GM21360 (cell line): ENCODE data around the gene PPP1R12C.

Experiments
- ATAC-seq: cut with Tn5 transposase; IDR thresholded peaks from one replicate; pipeline ENCODE4 v1.9.1; 2021; ENCODE audit warnings: mild to moderate bottlenecking, moderate library complexity; ENCODE audit not compliant: unreplicated experiment

PPP1R12C gene

DNA sequence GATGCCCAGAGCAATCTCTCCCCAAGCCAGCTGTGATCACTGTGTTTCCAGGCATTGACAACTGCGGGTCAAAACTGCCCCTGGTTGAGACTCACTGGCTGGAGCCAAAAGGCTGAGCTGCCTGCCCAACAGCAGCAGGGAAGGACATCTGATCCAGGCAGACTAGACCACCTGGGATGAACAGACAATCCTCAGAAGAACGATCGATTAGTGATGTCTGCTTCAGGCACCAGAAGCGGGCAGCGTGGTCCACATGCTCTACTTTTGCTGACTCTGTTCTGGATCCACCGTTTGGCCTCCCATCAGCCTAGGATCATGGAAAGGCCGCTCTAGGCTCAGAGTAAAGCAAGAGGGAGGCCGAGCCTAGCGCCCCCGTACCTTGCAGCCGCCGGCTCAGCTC lies 69.5 kb downstream of the PPP1R12C start:
- ATAC-seq, result no peak

DNA sequence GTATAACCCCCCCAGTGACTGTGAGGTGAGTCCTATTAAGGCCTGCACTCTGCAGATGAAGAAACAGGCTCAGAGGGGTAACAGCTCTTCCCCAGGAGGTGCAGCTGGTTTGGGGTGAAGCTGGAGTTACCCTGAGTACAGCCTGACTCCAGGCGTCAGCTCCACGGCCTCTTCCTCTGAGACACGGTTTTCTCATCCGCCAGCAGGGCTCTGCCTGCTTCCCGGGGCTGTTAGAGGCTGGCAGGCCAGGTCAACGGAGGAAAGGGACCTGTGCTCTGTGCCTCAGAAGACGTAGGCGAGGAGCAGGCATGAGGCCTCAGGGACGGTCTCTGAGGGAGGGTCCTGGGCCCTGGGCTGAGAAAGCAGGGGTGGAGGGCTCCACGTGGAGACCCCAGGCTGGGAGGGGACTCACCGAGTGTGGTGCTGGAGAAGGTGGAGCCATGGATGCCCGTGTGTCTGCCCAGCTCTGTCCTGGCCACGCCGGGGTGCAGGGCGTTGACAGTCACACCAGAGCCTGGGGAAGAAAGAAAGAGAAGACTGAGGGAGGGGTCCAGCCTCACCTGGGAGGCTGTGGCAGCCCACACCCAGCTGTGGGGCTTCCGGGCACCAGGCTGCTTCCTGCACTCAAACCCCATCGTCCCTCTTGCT lies 70.3 kb downstream of the PPP1R12C start:
- no peak for ATAC-seq

DNA sequence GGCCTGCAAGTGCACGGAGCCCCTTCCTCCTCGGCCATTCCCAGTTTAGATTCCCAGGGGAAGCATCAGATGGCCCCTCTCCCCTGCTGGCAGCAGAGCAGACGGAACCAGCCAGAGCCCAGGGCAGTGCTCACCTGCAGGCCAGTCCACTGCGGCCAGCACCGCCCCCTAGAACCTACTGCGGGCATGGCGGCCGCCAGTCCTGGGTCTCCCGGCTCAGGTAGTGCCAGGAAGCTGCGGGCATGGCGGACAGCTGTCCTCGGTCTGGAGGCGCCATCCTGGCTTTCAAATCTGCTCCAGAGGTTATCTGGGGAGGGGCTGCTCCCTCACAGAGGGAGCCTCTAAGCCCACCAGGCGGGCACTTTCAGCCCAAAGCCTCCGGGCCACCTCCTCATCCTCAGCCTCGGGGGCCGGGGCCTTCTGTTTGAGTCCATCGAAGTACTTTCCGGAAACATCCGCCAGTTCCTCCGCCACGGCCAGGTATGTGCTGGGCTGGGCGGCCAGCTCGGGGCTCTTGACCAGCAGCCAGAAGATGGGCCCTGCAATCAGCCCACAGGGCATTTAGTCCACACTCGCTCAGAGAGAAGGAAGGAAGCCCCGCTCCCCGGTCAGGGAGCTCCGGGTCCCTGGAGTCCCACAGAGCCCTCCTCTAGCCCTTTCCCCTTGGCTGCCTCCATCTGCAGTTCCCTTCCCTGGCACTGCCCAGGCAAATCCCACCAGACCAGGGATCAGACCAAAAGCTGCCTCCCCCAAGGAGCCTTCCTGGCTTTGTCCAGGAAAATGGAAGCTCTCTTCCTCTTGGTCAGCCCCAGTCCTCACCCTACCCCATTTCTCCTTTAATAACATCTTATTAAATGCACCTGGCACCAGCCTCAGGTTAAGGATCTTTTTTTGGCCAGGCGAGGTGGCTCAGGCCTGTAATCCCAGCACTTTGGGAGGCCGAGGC lies 72.4 kb downstream of the PPP1R12C start:
- no peak for ATAC-seq

DNA sequence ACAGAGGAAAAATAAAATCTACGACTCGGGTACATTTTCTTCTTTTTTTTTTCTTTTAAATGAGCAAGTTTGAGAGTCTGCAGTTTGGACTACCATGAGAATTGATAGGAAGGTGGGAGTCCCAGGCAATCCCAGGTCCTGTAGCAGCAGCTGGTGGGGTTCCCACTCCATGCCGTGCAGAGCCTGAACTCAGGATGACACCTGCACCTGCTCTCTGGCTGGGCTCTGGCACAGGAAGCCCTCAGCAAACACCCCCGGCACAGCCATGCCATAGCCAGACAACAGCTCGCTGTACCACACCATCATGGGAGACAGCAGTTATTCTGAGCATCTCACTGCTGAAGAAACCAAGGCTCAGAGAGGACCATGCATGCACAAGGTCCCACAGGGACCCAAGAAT lies 73.2 kb downstream of the PPP1R12C start:
- ATAC-seq, result no peak

DNA sequence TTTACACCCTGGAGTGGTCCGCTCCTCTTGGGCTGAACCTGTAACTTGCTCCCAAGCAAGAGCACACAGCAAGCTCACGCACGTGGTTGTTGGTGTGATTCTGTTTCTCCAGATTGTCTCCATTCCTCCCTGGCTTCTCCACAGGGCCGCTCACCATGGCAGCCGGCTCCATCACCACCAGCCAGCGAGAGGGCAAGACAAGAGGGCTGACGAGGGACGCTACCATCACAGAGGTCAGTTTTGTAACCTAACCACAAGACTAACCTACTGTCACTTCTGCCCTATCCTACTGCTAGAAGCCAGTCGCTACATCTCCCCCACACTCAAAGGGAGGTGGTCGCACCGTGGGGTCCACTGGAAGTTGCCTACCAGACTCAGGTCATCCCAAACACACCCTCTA lies 74.7 kb downstream of the PPP1R12C start:
- no peak for ATAC-seq

DNA sequence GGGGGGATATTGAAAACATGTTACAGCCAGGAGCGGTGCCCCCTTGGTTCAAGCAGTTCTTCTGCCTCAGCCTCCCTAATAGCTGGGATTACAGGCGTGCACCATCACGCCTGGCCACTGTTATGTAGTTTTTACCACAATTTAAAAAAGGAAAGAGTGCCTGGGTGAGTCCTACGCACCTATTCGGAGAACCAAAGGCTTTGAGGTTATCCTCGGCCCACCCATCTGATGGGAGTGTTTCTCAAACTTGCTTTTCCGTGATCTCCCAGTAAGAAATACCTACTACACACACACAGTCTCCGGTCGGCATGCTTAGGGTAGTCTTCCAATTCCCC lies 75.1 kb downstream of the PPP1R12C start:
- ATAC-seq, result no peak

DNA sequence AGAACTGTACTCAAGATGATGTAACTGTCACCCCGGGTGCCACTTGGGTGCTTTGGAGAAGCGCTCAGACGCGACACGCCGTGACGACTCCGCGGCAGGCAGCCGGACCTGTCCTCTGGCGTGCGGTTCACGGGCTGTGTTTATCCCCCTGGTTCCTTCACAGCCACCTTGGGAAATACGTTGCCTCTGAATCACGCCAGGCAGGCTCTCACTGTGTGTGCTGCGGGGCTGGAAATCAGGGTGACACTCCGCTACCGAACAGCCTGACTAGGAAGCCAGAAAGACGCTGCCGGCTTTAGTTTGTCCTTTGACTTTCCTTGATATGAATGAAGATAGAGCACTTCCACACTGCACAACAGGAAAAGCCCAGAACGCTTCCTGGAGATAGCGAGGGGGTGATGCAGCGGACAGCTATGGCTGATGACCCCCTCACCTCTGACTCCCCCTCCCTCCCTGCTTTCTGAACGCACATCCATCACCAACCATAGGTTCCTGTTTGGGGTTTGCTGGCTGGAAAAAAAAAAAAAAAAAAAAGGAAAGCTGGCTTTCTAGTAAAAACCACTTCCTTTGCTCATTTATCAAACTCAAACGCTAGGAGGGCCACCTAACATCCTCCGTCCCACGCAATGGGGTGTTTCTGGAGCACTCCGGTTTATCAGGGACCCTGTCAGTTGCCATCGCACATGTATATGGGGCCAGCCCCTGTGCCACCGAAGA lies 75.7 kb downstream of the PPP1R12C start:
- no peak for ATAC-seq

DNA sequence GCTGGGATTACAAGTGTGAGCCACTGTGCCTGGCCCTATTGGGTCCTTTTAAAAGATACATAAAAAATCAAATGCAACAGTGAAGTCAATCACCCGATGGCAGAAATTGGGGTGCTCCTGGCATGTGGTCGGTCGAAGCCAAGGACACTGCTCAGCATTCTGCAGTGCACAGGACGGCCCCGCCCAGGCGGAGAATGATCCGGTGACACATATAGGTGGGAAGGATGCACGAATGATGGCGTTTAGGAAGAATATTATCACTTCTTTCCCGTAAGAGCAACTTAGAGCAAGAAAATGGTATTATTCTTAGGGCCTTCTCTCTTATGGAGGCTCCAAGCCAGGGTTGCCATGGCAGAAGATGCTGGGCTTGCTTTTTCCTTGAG lies 76.2 kb downstream of the PPP1R12C start:
- ATAC-seq, result no peak
